DOHH2 (cell line): ENCODE results near the gene FRMD7.

Experiments
- EZH2phosphoT487 ChIP-seq: fragments of 200-600 bp; sonication (generic); IDR thresholded peaks from 2 replicates; pipeline ENCODE4 v1.6.1; 2017; ENCODE audit warnings: borderline replicate concordance, mild to moderate bottlenecking, antibody characterized with exemption, low read length, moderate library complexity, mixed read lengths
- TF ChIP-seq, protein P1 (sequence below): fragments of 200-600 bp; sonication (generic); IDR thresholded peaks from one replicate; pipeline ENCODE4 v1.5.1; 2014; ENCODE audit warnings: antibody characterized with exemption, mild to moderate bottlenecking, low read depth, low read length; ENCODE audit not compliant: poor library complexity, severe bottlenecking

DNA sequence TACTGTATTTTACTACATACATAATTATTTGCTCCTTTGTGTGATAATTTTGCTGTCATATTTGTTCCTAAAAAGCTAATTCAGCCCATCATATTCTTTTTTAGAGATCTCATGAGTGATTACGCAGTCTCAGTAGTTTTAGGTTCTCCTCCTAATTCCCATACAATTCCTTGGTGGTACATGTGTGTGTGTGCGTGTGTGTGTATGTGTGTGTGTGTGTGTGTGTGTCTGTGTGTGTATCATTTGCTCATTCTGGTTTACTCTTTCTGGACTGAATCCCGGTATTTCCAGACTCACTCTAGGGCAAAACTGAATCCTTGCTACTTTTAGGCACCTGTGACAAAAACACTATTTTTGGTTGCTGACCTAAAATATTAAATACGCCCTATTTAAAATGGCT, 69.8 kb downstream of the FRMD7 start:
- no peak for TF ChIP-seq EZH2phosphoT487
- TF ChIP-seq, protein P1, sequence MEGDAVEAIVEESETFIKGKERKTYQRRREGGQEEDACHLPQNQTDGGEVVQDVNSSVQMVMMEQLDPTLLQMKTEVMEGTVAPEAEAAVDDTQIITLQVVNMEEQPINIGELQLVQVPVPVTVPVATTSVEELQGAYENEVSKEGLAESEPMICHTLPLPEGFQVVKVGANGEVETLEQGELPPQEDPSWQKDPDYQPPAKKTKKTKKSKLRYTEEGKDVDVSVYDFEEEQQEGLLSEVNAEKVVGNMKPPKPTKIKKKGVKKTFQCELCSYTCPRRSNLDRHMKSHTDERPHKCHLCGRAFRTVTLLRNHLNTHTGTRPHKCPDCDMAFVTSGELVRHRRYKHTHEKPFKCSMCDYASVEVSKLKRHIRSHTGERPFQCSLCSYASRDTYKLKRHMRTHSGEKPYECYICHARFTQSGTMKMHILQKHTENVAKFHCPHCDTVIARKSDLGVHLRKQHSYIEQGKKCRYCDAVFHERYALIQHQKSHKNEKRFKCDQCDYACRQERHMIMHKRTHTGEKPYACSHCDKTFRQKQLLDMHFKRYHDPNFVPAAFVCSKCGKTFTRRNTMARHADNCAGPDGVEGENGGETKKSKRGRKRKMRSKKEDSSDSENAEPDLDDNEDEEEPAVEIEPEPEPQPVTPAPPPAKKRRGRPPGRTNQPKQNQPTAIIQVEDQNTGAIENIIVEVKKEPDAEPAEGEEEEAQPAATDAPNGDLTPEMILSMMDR: no peak
